ENCODE measurements around the gene CYP4A11. TPM values are rescaled to one million over a fixed set of nuclear protein-coding genes. Genes with fewer than 3 reads are reported as not detected.
"Not testable (repeated sequence)": the region's sequence is repeated elsewhere in the genome, so short reads cannot be mapped to it uniquely, and the experiment has no call there.

CYP4A11 gene, protein sequence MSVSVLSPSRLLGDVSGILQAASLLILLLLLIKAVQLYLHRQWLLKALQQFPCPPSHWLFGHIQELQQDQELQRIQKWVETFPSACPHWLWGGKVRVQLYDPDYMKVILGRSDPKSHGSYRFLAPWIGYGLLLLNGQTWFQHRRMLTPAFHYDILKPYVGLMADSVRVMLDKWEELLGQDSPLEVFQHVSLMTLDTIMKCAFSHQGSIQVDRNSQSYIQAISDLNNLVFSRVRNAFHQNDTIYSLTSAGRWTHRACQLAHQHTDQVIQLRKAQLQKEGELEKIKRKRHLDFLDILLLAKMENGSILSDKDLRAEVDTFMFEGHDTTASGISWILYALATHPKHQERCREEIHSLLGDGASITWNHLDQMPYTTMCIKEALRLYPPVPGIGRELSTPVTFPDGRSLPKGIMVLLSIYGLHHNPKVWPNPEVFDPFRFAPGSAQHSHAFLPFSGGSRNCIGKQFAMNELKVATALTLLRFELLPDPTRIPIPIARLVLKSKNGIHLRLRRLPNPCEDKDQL
- total RNA-seq, result not detected

DNA sequence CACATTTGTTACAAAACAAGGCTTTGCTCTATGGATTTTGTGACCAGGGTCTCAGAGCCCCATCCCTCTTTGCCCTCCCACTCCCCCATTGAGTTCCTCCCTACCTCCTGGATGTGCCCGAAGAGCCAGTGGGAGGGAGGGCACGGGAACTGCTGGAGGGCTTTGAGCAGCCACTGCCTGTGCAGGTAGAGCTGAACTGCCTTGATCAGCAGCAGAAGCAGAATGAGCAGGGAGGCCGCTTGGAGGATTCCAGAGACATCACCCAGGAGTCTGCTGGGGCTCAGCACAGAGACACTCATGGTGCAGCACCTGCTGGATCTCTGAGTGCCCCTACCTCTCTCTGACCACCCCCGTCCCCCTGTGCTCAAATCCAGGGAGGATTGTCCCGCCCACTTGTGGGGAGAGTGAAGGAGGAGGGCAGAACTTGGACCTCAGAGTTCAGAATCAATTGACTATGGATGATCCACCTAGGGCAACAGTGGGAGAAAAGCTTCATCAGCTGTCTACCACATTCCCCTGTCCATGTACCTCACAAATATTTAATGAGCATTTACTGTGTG is at the start of gene CYP4A11:
Gene CYP4A11 (minus strand): TSS at position 342 of the 560 bp plus-strand sequence. CDS start 43 bp downstream, at position 299.
- H3K9me3 Mint-ChIP-seq, result no peaks in the 10 kb centered on the region
- no peak within 1 kb of the TSS for H3K4me3 Mint-ChIP-seq
- intact Hi-C loops (cut with micrococcal nuclease), result no loop called here
- H3K27ac Mint-ChIP-seq, result no peak within 1 kb of the TSS
- DNase-seq, result no peak
- POLR2A ChIA-PET, result no interaction called here
- H3K27me3 Mint-ChIP-seq, result peaks cover 2% of the 10 kb centered on the region
- H3K36me3 Mint-ChIP-seq, result no peaks in the 10 kb centered on the region
- CTCF ChIA-PET, result no interaction called here
- H3K4me1 Mint-ChIP-seq (ENCODE audit: low read depth), result no peaks in the 10 kb centered on the region

- H3K4me3 Mint-ChIP-seq; DNase-seq; CTCF ChIA-PET; H3K27ac Mint-ChIP-seq; POLR2A ChIA-PET; intact Hi-C loops (cut with micrococcal nuclease); H3K9me3 Mint-ChIP-seq; H3K4me1 Mint-ChIP-seq (ENCODE audit: low read depth); H3K36me3 Mint-ChIP-seq; H3K27me3 Mint-ChIP-seq: not testable (repeated sequence)
Observed at GRCh38 chr1:46990541-46990940, 49.3 kb upstream of the CYP4A11 start.

- Mint-ChIP-seq H3K27ac (no peak overlapping the region), H3K4me3 (no peak overlapping the region), H3K9me3 (peaks cover 8% of the 10 kb centered on the region), H3K27me3 (peaks cover 26% of the 10 kb centered on the region), H3K36me3 (no peaks in the 10 kb centered on the region), H3K4me1 (ENCODE audit: low read depth) (no peaks in the 10 kb centered on the region)
- CTCF ChIA-PET, result no interaction called here
- POLR2A ChIA-PET, result no interaction called here
- intact Hi-C loops (cut with micrococcal nuclease), result no loop called here
- DNase-seq, result no peak
Observed at GRCh38 chr1:46983830-46984586, 42.7 kb upstream of the CYP4A11 start.

GRCh38 chr1:46983166-46983829 is 42.0 kb upstream of the CYP4A11 start:
- H3K27me3 Mint-ChIP-seq, result peaks cover 31% of the 10 kb centered on the region
- no peaks in the 10 kb centered on the region for H3K4me1 Mint-ChIP-seq (ENCODE audit: low read depth)
- H3K4me3 Mint-ChIP-seq, result no peak overlapping the region
- peaks cover 8% of the 10 kb centered on the region for H3K9me3 Mint-ChIP-seq
- no peak overlapping the region for H3K27ac Mint-ChIP-seq
- ChIA-PET CTCF (no interaction called here), POLR2A (no interaction called here)
- intact Hi-C loops (cut with micrococcal nuclease), result no loop called here
- no peaks in the 10 kb centered on the region for H3K36me3 Mint-ChIP-seq
- DNase-seq, result no peak

GRCh38 chr1:46969014-46969619 is 27.8 kb upstream of the CYP4A11 start:
- intact Hi-C loops (cut with micrococcal nuclease), result no loop called here

DNA sequence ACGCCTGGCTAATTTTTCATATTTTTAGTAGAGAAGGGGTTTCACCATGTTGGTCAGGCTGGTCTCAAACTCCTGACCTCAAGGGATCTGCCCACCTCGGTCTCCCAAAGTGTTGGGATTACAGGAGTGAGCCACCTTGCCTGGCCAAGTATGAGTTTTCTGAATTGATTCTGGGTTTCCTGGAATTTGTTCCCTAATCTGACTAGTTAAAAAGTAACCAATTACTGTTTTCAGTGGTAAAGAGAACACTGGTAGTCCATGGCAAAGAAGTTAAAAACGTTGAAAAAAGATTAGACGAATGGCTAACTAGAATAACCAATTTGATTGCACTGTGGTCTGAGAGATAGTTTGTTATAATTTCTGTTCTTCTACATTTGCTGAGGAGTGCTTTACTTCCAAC is 21.0 kb upstream of the CYP4A11 start:
- H3K4me3 Mint-ChIP-seq; CTCF ChIA-PET; DNase-seq; H3K27ac Mint-ChIP-seq; POLR2A ChIA-PET; H3K9me3 Mint-ChIP-seq; H3K4me1 Mint-ChIP-seq (ENCODE audit: low read depth); H3K27me3 Mint-ChIP-seq; intact Hi-C loops (cut with micrococcal nuclease); H3K36me3 Mint-ChIP-seq: not testable (repeated sequence)

More at GRCh38 chr1:46969014-46969619, 27.8 kb upstream of the CYP4A11 start:
- H3K36me3 Mint-ChIP-seq, result no peaks in the 10 kb centered on the region
- no peak overlapping the region for H3K27ac Mint-ChIP-seq
- ChIA-PET POLR2A (no interaction called here), CTCF (no interaction called here)
- no peaks in the 10 kb centered on the region for H3K4me1 Mint-ChIP-seq (ENCODE audit: low read depth)
- H3K9me3 Mint-ChIP-seq, result no peaks in the 10 kb centered on the region
- H3K4me3 Mint-ChIP-seq, result no peak overlapping the region
- no peak for DNase-seq
- peaks cover 14% of the 10 kb centered on the region for H3K27me3 Mint-ChIP-seq

- Mint-ChIP-seq H3K27ac (no peak overlapping the region), H3K27me3 (peaks cover 3% of the 10 kb centered on the region), H3K9me3 (peaks cover 8% of the 10 kb centered on the region), H3K4me3 (no peak overlapping the region), H3K36me3 (no peaks in the 10 kb centered on the region), H3K4me1 (ENCODE audit: low read depth) (no peaks in the 10 kb centered on the region)
- ChIA-PET CTCF (no interaction called here), POLR2A (no interaction called here)
- no peak for DNase-seq
- intact Hi-C loops (cut with micrococcal nuclease), result no loop called here
Observed at GRCh38 chr1:46961066-46961758, 19.9 kb upstream of the CYP4A11 start.

- Mint-ChIP-seq H3K4me3 (no peak overlapping the region), H3K27ac (no peak overlapping the region), H3K9me3 (peaks cover 8% of the 10 kb centered on the region), H3K36me3 (no peaks in the 10 kb centered on the region), H3K27me3 (peaks cover under 1% of the 10 kb centered on the region), H3K4me1 (ENCODE audit: low read depth) (no peaks in the 10 kb centered on the region)
- ChIA-PET POLR2A (no interaction called here), CTCF (no interaction called here)
- intact Hi-C loops (cut with micrococcal nuclease), result no loop called here
- no peak for DNase-seq
Observed at GRCh38 chr1:46960250-46960649, 19.0 kb upstream of the CYP4A11 start.

- CTCF ChIA-PET, H3K27ac Mint-ChIP-seq: not testable (repeated sequence)
Observed at GRCh38 chr1:46955116-46955515, 13.8 kb upstream of the CYP4A11 start.

DNA sequence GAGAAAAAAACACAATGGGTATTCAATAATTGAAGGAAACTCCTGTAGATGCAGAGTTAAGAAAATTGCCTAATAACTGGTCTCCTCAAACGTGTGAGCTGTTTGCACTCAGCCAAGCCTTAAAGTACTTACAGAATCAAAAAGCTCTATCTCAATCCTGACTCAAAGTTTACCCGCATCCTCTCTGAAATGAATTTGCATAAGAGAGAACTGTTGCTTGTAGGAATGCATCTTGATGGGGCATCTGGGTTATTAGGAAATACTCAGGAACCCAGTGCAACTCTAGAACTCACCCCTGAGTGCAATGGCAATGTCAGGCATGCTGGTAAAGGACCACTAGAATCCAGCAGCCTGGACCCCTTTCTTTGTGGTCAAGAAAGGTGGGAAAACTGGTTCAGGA is 12.6 kb upstream of the CYP4A11 start:
- H3K9me3 Mint-ChIP-seq; POLR2A ChIA-PET; intact Hi-C loops (cut with micrococcal nuclease); H3K4me1 Mint-ChIP-seq (ENCODE audit: low read depth); DNase-seq; H3K36me3 Mint-ChIP-seq; CTCF ChIA-PET; H3K4me3 Mint-ChIP-seq; H3K27ac Mint-ChIP-seq; H3K27me3 Mint-ChIP-seq: not testable (repeated sequence)

More at GRCh38 chr1:46955116-46955515, 13.8 kb upstream of the CYP4A11 start:
- H3K4me1 Mint-ChIP-seq (ENCODE audit: low read depth); H3K9me3 Mint-ChIP-seq; intact Hi-C loops (cut with micrococcal nuclease); H3K4me3 Mint-ChIP-seq; H3K36me3 Mint-ChIP-seq; POLR2A ChIA-PET; DNase-seq; H3K27me3 Mint-ChIP-seq: not testable (repeated sequence)

DNA sequence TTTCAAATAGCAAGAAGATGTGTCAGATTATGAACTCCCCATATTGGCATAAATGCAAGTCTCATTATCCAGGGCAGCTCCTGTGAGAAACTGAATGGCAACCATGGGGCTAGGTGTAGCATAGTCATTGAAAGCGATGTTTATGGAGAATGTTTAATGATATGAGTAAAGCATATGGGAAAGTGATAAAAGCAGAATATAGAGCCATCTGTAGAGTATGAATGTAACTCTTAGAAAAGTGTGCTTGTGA is 8.1 kb upstream of the CYP4A11 start:
- H3K9me3 Mint-ChIP-seq; H3K4me1 Mint-ChIP-seq (ENCODE audit: low read depth); H3K36me3 Mint-ChIP-seq; CTCF ChIA-PET; POLR2A ChIA-PET; intact Hi-C loops (cut with micrococcal nuclease); H3K4me3 Mint-ChIP-seq; DNase-seq; H3K27ac Mint-ChIP-seq; H3K27me3 Mint-ChIP-seq: not testable (repeated sequence)

Measured in activated CD4-positive, alpha-beta memory T cell treated with anti-CD3 and anti-CD28 coated beads for 36 hours (primary cell).